GM21786 (cell line): ENCODE data around the gene PPA1.
"Not testable (repeated sequence)": the region's sequence is repeated elsewhere in the genome, so short reads cannot be mapped to it uniquely, and the experiment has no call there.

Source experiments
- ATAC-seq: cut with Tn5 transposase; IDR thresholded peaks from one replicate; pipeline ENCODE4 v1.9.1; 2021; ENCODE audit not compliant: unreplicated experiment

The PPA1 gene

GRCh38 chr10:70233109-70233938, at the start of gene PPA1:
Gene PPA1, minus strand, starts transcription at chr10:70233429. Its CDS starts 102 bp downstream, at chr10:70233327.
- ATAC-seq: peak; percentile 84

GRCh38 chr10:70281609-70282008, 48.4 kb upstream of the PPA1 start:
- no peak for ATAC-seq

DNA sequence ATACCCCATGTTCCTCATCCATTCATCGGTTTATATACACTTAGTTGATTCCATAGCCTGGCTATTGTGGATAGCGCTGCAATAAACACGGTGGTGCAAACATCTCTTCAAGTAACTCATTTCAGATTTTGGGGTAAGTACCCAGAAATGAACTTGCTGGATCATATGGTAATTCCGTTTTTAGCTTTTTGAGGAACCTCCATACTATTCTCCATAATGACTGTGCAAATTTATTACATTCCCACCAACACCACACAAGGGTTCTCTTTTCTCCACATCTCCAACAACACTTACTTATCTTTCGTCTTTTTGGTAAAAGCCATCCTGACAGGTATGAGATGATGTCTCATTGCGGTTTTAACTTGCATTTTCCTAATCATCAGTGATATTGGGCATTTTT, 46.9 kb upstream of the PPA1 start:
- no peak for ATAC-seq

DNA sequence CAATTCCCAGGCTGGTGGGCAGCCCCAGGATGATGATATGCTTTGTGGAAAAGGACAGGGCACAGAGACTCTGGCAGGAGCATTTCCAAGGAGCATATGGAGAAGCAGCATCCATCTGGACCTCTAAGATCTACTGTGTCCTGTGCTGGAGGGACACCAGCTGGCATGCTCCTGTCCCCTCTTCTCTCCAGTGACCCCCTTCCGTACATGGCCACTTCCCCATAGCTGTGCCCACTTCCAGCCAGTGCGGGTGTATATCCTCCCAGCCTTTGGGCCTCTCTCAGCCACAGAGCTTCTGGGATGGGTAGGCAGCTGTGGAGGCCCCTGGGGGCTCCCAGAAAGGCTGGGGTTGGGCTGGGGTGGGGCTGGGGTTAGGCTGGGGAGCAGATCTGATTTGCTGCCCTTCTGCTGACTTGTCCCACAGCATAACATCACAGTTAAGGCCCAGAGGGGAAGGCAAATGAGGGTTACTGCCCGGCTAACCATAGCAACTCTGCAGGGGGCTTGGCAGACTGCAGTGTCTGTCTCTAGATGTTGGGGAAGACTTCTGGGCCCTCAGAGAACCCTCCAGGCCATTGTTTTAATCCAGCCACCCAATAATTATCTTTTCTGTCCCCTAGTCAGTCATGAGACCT, 44.3 kb upstream of the PPA1 start:
- ATAC-seq: no peak

DNA sequence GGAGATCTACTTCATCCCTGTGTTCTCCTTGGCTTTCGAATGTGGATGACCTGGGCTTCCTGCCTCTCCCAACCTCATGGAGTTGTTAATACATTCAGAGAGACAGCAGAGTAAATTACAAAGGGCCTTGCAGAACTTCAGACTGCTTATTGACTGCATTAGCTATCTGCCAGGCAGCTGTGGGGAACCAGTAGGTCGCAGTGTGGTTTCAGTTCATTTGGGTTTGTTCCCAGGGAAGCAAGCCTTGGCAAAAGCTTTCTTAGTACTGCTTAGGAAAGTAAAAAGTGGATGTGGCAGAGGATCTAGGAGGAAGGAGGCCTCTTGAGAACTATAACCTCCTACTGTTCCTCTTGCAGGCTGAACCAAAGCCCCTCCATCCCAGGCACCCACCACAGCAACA, 41.4 kb upstream of the PPA1 start:
- no peak for ATAC-seq

- ATAC-seq: peak; percentile 69
Observed at GRCh38 chr10:70272925-70273316, 39.7 kb upstream of the PPA1 start.

GRCh38 chr10:70271996-70272924, 39.0 kb upstream of the PPA1 start:
- no peak for ATAC-seq

- no peak for ATAC-seq
Observed at GRCh38 chr10:70270952-70271351, 37.7 kb upstream of the PPA1 start.

GRCh38 chr10:70269741-70270140, 36.5 kb upstream of the PPA1 start:
- ATAC-seq: no peak

DNA sequence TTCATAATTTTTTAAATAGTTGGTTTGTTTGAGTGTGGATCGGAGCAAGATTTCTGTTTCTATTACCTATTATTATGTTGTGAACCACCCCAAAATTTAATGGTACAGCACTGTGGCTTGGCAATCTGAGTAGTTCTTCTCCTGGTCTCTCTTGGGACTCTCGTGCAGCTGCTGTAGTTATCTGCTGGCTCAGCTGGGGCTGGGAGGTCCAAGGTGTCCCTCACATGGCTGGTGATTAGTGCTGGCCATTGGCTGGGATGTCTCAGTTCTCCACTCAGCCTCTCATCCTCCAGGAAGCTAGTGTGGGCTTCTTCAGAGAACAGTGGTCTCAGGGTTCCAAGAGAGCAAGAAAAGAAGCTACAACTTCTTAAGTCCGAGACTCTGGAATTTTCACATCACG, 35.1 kb upstream of the PPA1 start:
- no peak for ATAC-seq

- ATAC-seq: no peak
Observed at GRCh38 chr10:70267161-70267933, 34.1 kb upstream of the PPA1 start.

GRCh38 chr10:70266701-70267100, 33.5 kb upstream of the PPA1 start:
- ATAC-seq: no peak

GRCh38 chr10:70266056-70266455, 32.8 kb upstream of the PPA1 start:
- ATAC-seq: no peak

GRCh38 chr10:70265032-70265689, 31.9 kb upstream of the PPA1 start:
- no peak for ATAC-seq

DNA sequence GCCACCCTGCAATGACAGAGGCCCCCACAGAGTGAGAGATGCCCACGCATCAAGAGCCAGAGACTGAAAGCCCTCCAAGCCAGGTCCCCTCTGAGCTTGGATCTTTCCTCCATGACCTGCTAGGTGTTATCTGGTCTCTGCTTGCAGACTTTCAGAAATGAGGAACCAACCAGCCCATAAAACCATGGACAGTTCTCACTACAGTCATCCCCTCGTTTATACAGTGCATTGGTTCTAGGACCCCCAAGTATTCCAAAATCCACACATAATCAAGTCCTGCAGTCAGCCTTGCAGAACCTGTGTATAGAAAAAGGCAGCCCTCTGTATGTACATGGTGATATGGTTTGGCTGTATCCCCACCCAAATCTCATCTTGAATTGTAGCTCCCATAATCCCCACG, 27.5 kb upstream of the PPA1 start:
- ATAC-seq: no peak

DNA sequence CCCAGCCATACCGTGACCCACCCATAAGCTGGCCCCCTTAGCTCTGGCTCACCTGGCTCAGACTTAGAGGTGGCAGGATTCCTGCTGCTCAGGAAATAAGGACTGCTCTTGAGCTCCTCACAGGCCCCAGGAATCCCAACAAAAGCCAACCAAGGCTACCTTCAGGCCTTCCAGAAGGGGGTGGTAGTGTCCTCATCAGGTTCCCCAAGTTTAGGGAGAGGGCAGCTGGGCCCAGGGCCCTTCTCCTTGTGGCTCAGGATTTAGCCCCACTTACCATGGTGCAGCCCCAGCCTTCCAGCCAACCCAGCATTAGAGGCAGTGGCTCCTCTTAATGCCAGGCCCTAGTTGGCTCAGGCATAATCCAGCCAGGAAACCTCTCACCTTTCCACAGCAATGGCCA, 27.0 kb upstream of the PPA1 start:
- no peak for ATAC-seq

- ATAC-seq: no peak
Observed at GRCh38 chr10:70258216-70258615, 25.0 kb upstream of the PPA1 start.

DNA sequence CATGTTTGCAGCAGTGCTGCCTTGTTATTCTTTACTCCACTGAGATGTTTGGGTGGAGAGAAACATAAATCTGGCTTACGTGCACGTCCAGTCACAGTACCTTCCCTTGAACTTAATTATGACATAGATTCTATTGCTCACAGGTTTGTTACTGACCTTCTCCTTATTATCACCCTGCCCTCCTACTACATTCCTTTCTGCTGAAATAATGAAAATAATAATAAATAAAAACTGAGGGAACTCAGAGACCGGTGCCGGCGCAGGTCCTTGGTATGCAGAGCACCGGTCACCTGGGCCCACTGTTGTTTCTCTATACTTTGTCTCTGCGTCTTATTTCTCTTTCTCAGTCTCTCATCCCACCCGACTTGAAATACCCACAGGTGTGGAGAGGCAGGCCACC, 24.6 kb upstream of the PPA1 start:
- ATAC-seq: not testable (repeated sequence)

- no peak for ATAC-seq
Observed at GRCh38 chr10:70256463-70256862, 23.2 kb upstream of the PPA1 start.
